NCI-H524 (cell line): ENCODE results near the gene VEGFA.

Experiments used
- DNase-seq, 2 experiments: peaks; one replicate each; lab custom pipeline; 2025; lab: John Stamatoyannopoulos, UW

The VEGFA gene

GRCh38 chr6:43772681-43773049 is 2.7 kb downstream of the VEGFA start:
- peak in 1 of 2 experiments; percentile 57 for DNase-seq

DNA sequence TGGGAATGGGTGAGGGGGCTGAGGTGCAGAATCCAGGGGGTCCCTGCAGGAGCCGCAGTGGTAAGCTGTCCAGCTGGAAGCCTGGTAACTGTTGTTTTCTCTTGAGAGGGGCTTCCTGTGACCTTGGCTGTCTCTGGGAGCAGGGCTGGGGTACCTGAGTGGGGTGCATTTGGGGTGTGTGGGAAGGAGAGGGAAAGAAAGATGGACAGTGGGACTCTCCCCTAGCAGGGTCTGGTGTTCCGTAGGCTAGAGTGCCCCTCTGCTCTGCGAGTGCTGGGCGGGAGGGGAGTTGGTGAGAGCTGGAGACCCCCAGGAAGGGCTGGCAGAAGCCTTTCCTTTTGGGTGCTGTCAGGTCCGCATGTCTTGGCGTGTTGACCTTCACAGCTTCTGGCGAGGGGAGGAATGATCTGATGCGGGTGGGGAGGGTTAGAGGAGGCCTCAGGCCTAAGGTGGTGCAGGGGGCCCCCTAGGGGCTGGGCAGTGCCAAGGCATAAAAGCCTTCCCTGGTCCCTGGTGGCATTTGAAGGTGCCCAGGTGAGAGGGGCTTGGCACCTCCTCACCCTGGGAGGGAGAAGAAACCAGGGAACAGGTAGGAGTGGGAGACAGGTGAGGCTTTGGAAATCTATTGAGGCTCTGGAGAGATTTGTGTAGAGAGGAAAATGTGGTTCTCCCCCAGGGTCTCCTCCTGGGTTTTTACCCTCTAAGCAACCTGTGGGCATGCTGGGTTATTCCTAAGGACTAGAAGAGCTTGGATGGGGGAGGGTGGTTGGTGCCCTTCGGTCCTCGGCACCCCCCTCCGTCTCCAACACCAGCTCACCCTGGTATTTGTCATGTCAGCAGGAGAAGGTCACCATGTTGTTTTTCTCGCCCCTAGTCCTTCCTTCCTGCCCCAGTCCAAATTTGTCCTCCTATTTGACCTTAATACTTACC is 3.3 kb downstream of the VEGFA start:
- peak; percentile 17 to 73 for DNase-seq

DNA sequence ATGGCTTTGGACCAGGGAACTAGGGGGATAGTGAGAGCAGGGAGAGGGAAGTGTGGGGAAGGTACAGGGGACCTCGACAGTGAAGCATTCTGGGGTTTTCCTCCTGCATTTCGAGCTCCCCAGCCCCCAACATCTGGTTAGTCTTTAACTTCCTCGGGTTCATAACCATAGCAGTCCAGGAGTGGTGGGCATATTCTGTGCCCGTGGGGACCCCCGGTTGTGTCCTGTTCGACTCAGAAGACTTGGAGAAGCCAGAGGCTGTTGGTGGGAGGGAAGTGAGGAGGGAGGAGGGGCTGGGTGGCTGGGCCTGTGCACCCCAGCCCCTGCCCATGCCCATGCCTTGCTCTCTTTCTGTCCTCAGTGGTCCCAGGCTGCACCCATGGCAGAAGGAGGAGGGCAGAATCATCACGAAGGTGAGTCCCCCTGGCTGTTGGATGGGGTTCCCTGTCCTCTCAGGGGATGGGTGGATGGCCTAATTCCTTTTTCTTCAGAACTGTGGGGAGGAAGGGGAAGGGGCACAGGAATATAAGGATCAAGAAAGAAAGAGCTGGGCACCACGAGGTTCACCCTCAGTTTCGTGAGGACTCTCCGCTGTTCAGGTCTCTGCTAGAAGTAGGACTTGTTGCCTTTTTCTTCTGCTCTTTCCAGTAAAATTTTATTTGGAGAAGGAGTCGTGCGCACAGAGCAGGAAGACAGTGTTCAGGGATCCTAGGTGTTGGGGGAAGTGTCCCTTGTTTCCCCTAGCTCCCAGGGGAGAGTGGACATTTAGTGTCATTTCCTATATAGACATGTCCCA is 4.2 kb downstream of the VEGFA start:
- DNase-seq: no peak

DNA sequence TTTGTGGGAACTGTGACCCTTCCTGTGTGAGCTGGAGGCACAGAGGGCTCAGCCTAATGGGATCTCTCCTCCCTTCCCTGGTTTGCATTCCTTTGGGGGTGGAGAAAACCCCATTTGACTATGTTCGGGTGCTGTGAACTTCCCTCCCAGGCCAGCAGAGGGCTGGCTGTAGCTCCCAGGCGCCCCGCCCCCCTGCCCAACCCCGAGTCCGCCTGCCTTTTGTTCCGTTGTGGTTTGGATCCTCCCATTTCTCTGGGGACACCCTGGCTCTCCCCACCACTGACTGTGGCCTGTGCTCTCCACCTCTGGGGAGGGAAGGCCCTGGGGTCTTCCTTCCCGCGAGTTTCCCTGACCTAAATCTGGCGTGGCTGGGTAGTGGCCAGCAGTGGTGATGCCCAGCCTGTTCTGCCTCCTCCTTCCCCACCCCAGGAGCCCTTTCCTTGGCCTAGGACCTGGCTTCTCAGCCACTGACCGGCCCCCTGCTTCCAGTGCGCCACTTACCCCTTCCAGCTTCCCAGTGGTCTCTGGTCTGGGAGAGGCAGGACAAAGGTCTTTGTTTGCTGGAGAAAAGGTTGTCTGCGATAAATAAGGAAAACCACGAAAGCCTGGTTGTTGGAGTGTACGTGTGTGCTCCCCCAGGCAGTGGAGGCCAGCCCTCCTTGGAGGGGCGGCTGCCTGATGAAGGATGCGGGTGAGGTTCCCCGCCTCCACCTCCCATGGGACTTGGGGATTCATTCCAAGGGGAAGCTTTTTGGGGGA is 4.9 kb downstream of the VEGFA start:
- peak; percentile 25 to 44 for DNase-seq

DNA sequence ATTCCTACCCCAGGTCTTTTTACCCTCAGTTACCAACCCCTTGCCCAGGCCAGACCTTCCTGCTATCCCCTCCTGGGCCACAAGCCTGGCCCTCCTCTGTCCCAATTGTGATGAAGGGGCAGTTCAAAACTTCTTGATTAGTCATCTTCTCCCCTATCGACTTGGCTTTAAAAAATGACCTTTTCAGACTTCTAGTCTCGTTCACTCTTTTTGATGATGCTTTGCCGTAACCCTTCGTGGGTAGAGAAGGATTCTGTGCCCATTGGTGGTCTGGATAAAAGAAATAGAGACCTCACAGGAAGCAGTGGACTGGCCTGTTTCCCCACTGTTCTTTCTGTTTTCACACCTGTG is 5.5 kb downstream of the VEGFA start:
- no peak for DNase-seq

DNA sequence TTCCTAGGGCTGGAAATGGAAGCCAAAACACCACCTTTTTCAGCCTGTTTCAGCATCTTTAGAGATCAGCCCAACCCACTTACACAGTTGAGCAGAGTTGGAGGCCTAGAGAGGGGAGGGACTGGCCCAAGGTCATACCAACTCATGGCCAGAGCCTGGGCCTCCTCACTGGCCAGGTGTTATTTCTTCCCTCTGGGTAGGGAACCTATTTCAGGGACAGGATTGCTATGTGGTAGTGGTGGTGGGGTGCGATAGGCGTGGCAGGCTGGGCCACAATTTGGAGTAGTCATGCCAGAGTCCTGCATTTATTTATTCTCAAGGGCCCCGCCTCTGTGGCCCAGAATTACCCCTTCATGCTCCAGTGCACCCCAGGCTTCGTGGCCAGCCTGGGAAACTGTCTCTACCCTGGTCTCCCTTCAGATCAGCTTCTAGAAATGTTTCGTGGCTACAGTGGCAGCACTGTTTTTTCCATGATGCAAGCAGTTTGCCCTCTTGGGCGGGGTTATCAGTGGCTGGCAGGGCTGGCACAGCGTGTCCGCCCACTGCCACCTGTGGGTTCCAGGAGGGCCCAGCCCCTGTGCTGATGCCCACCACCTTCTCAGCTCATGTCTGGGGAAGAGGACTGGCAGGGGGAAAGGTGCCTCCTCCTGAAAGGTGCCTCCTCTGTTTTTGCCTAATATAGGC is 6.2 kb downstream of the VEGFA start:
- DNase-seq: no peak

- DNase-seq: no peak
Observed at GRCh38 chr6:43776799-43777776, 7.1 kb downstream of the VEGFA start.

- DNase-seq: no peak
Observed at GRCh38 chr6:43778131-43778855, 8.3 kb downstream of the VEGFA start.

DNA sequence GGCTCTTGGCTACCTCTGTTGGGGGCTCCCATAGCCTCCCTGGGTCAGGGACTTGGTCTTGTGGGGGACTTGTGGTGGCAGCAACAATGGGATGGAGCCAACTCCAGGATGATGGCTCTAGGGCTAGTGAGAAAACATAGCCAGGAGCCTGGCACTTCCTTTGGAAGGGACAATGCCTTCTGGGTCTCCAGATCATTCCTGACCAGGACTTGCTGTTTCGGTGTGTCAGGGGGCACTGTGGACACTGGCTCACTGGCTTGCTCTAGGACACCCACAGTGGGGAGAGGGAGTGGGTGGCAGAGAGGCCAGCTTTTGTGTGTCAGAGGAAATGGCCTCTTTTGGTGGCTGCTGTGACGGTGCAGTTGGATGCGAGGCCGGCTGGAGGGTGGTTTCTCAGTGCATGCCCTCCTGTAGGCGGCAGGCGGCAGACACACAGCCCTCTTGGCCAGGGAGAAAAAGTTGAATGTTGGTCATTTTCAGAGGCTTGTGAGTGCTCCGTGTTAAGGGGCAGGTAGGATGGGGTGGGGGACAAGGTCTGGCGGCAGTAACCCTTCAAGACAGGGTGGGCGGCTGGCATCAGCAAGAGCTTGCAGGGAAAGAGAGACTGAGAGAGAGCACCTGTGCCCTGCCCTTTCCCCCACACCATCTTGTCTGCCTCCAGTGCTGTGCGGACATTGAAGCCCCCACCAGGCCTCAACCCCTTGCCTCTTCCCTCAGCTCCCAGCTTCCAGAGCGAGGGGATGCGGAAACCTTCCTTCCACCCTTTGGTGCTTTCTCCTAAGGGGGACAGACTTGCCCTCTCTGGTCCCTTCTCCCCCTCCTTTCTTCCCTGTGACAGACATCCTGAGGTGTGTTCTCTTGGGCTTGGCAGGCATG is 9.2 kb downstream of the VEGFA start:
- DNase-seq: no peak

DNA sequence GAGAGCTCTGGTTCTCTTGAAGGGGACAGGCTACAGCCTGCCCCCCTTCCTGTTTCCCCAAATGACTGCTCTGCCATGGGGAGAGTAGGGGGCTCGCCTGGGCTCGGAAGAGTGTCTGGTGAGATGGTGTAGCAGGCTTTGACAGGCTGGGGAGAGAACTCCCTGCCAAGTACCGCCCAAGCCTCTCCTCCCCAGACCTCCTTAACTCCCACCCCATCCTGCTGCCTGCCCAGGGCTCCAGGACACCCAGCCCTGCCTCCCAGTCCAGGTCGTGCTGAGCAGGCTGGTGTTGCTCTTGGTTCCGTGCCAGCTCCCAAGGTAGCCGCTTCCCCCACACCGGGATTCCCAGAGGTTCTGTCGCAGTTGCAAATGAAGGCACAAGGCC is 9.8 kb downstream of the VEGFA start:
- DNase-seq: no peak

DNA sequence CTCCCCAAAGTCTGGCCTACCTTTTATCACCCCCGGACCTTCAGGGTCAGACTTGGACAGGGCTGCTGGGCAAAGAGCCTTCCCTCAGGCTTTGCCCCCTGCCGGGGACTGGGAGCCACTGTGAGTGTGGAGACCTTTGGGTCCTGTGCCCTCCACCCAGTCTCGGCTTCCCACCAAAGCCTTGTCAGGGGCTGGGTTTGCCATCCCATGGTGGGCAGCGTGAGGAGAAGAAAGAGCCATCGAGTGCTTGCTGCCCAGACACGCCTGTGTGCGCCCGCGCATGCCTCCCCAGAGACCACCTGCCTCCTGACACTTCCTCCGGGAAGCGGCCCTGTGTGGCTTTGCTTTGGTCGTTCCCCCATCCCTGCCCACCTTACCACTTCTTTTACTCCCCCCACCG is 10.3 kb downstream of the VEGFA start:
- no peak for DNase-seq

GRCh38 chr6:43780941-43781928 is 11.2 kb downstream of the VEGFA start:
- DNase-seq: no peak

GRCh38 chr6:43781941-43782704 is 12.1 kb downstream of the VEGFA start:
- no peak for DNase-seq

DNA sequence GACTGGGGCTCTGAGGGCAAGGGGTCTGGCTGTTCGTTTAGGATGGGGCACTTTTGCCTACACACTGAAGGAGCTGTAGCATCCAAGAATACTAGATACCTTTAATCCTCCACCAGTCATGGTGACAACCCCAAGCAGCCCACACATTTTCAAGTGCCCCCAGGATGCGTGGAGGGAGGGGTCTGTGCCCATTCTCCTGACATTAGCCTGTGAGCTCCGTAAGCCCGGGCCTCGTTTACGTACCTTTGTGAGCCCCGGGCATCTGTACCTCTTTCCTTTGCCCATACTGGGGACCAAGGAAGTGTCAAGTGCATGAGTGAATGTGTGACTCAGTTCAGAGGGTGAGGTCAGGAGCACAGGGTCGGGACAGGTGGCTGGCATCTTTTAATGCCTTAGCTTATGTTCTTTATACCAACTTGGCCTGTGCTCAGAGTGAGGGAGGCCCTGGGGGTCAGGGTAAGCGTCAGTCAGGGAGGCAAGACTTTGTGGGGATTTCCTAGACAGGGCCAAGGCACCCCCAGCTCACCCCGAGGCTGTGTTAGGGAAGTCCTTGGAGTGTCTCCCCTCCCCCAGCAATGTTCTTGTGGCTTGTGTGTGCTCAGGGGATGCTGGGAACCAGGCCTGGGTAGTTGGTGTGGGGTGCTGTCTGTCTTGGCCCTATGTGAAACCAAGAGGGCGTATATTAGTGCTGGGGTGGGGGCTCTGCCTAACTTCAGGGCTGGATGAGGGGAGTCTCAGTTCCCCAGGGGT is 12.9 kb downstream of the VEGFA start:
- no peak for DNase-seq

GRCh38 chr6:43784049-43784855 is 14.2 kb downstream of the VEGFA start:
- no peak for DNase-seq
